ENCODE data around the gene ELMOD3. TPM values are rescaled to one million over a fixed set of nuclear protein-coding genes. Genes with fewer than 3 reads are reported as not detected.

Gene ELMOD3
- total and polyA plus RNA-seq, 9 of the 15 experiments (the other 6 are each of a cell fraction or from before 2014, with no cell fraction given) = 2.7 to 18.7 (median 11.6) TPM

GRCh38 chr2:85327822-85328617 lies 26.5 kb upstream of the ELMOD3 start, which contains the start of gene TGOLN2 (continued):
- TF ChIP-seq SP1 (CRISPR knock-in tag; IDR thresholded peaks at IDR 0.05) (peak; percentile 70), RBM17 (IDR thresholded peaks at IDR 0.05; ENCODE audit: borderline replicate concordance, low read depth, low read length) (no peak), VEZF1 (CRISPR knock-in tag; IDR thresholded peaks at IDR 0.05) (peak; percentile 62), RBM15 (IDR thresholded peaks at IDR 0.05; ENCODE audit: insufficient read depth, low read length) (no peak), ATF1 (CRISPR knock-in tag; IDR thresholded peaks at IDR 0.05) (no peak), ATF1 (tag; IDR thresholded peaks at IDR 0.05) (peak; percentile 95), SIN3A (IDR thresholded peaks at IDR 0.05; ENCODE audit: borderline replicate concordance in 2 of 2, control insufficient read depth in 1 of 2, low read depth in 2 of 2, low read length in 2 of 2) (peak; percentile 29 to 77; a peak in 1 of 4 replicates), EHMT2 (IDR thresholded peaks at IDR 0.05) (0 out of 2 replicates have a peak, but pooled peaks have one; percentile 9), CREB5 (CRISPR knock-in tag; IDR thresholded peaks at IDR 0.05) (no peak), TEAD1 (CRISPR knock-in tag; IDR thresholded peaks at IDR 0.05) (no peak), TFAM (CRISPR knock-in tag; conservative IDR thresholded peaks at IDR 0.05) (no peak), ZNF232 (CRISPR knock-in tag; IDR thresholded peaks at IDR 0.05) (no peak), DACH1 (IDR thresholded peaks at IDR 0.05; ENCODE audit: partially characterized antibody) (no peak), SRSF7 (optimal IDR thresholded peaks at IDR 0.05; ENCODE audit: low read depth, low read length) (no peak), TAF9B (IDR thresholded peaks at IDR 0.05; ENCODE audit: partially characterized antibody) (peak; percentile 90), ELF4 (CRISPR knock-in tag; IDR thresholded peaks at IDR 0.05) (no peak), NFRKB (IDR thresholded peaks at IDR 0.05; ENCODE audit: low read depth) (peak; percentile 97), CBX2 (IDR thresholded peaks at IDR 0.05; ENCODE audit: insufficient read depth, low read length, poor library complexity, severe bottlenecking) (no peak), NKRF (IDR thresholded peaks at IDR 0.05; ENCODE audit: borderline replicate concordance) (peak; percentile 49; the same call in 1 of the 2 replicates), ZNF583 (CRISPR knock-in tag; IDR thresholded peaks at IDR 0.05) (no peak), TRIM24 (IDR thresholded peaks at IDR 0.05) (peak in 1 of 2 experiments; percentile 43; a peak in 1 of 4 replicates), ETS2 (tag; IDR thresholded peaks at IDR 0.05; ENCODE audit: borderline replicate concordance, poor library complexity, severe bottlenecking) (no peak)

Measured in K562 (cell line).